MM.1S (cell line): ENCODE measurements around the gene KCNG2.

Experiments
- CTCF ChIP-seq: fragments of 300-600 bp; sonication (generic); IDR thresholded peaks from 2 replicates; pipeline ENCODE4 v1.5.1; 2016; ENCODE audit warnings: antibody characterized with exemption, low read length, mixed read lengths
- EZH2 ChIP-seq: fragments of 300-600 bp; sonication (generic); optimal IDR thresholded peaks from 2 replicates; pipeline ENCODE3; 2017; ENCODE audit warnings: low read depth, mild to moderate bottlenecking, antibody characterized with exemption, low read length, mixed read lengths

DNA sequence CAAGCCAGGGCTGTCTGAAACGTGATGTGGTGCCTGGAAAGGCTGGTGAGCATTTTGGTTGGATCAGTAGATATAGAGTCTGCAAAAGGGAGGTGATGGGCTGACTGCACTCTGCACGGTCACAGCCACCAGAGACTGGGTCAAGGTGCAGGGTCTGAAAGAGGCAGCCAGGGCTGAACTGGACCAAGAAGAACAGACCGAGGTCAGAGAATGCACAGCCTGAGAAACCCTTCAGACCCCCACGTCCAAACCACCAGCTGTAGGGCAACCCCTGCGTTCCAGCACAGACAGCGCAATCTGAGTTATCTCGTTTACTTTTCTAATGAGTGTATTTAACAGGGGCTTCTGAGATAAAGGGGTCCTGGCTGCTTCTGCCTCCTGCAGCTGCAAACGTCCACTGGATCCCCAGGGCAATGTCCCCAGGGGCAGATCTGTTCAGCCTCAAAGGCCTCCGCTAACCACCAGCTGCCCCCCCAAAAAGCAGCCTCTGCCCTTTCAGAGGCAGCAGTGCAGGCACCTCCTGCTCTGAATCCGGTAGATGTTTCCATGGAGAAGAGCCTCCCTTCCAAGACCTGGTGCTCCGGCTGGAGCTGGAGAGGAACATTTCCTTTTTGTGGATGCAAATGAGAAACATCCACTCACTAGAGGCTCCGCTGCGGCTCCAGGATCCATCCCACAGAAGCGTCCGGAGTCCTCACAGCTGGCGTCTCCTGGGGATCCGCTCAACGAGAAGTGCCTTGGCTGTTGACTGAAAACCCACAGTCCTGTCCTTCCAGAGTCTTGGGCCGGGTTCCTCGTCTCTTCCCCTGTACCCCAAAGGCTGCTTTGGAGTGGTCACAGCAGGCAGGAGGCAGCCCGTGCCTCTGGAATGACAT, 970 bp upstream of the KCNG2 start:
- TF ChIP-seq CTCF = no peak
- TF ChIP-seq EZH2 = no peak
